ENCODE results near the gene PDXDC1.
"Not testable (repeated sequence)": the region's sequence is repeated elsewhere in the genome, so short reads cannot be mapped to it uniquely, and the experiment has no call there.

Gene PDXDC1

GRCh38 chr16:14974656-14975417 is at the start of gene PDXDC1:
Gene PDXDC1 (plus strand): TSS chr16:14975026. CDS start chr16:14975200, 174 bp downstream.
- peak; percentile 78 for DNase-seq (ENCODE audit: low read depth)

GRCh38 chr16:14928064-14928714 is 46.6 kb upstream of the PDXDC1 start:
- not testable (repeated sequence) for DNase-seq (ENCODE audit: low read depth)

- DNase-seq (ENCODE audit: low read depth): not testable (repeated sequence)
Measured at GRCh38 chr16:14929176-14929575, 45.6 kb upstream of the PDXDC1 start.

GRCh38 chr16:14930246-14930645 is 44.6 kb upstream of the PDXDC1 start:
- not testable (repeated sequence) for DNase-seq (ENCODE audit: low read depth)

GRCh38 chr16:14930971-14931370 is 43.9 kb upstream of the PDXDC1 start:
- DNase-seq (ENCODE audit: low read depth): not testable (repeated sequence)

GRCh38 chr16:14932581-14933375 is 42.0 kb upstream of the PDXDC1 start:
- DNase-seq (ENCODE audit: low read depth): not testable (repeated sequence)

GRCh38 chr16:14937143-14937542 is 37.7 kb upstream of the PDXDC1 start, which contains the start of gene NPIPA1:
Gene NPIPA1 (plus strand): TSS chr16:14937443. CDS start chr16:14937443, 0 bp downstream.
- not testable (repeated sequence) for DNase-seq (ENCODE audit: low read depth)

- DNase-seq (ENCODE audit: low read depth): not testable (repeated sequence)
Measured at GRCh38 chr16:14937994-14938393, 36.8 kb upstream of the PDXDC1 start.

- DNase-seq (ENCODE audit: low read depth): not testable (repeated sequence)
Measured at GRCh38 chr16:14942686-14943085, 32.1 kb upstream of the PDXDC1 start.

- no peak for DNase-seq (ENCODE audit: low read depth)
Measured at GRCh38 chr16:14955546-14956231, 19.1 kb upstream of the PDXDC1 start.

- no peak for DNase-seq (ENCODE audit: low read depth)
Measured at GRCh38 chr16:14957576-14958322, 17.1 kb upstream of the PDXDC1 start.

GRCh38 chr16:14958323-14958600 is 16.6 kb upstream of the PDXDC1 start:
- no peak for DNase-seq (ENCODE audit: low read depth)

- DNase-seq (ENCODE audit: low read depth): no peak
Measured at GRCh38 chr16:14958970-14959369, 15.9 kb upstream of the PDXDC1 start.

- no peak for DNase-seq (ENCODE audit: low read depth)
Measured at GRCh38 chr16:14961405-14962186, 13.2 kb upstream of the PDXDC1 start.

- no peak for DNase-seq (ENCODE audit: low read depth)
Measured at GRCh38 chr16:14963281-14964173, 11.3 kb upstream of the PDXDC1 start.

- no peak for DNase-seq (ENCODE audit: low read depth)
Measured at GRCh38 chr16:14965328-14965727, 9.5 kb upstream of the PDXDC1 start.

GRCh38 chr16:14969795-14970194 is 5.0 kb upstream of the PDXDC1 start:
- not testable (repeated sequence) for DNase-seq (ENCODE audit: low read depth)

GRCh38 chr16:14971621-14972228 is 3.1 kb upstream of the PDXDC1 start:
- not testable (repeated sequence) for DNase-seq (ENCODE audit: low read depth)

GRCh38 chr16:14973785-14974322 is 972 bp upstream of the PDXDC1 start:
- not testable (repeated sequence) for DNase-seq (ENCODE audit: low read depth)
